ENCODE measurements around the gene OXNAD1.
A peak's percentile ranks its signal among the peaks of the same experiment; 100 is the strongest.

OXNAD1 gene

DNA sequence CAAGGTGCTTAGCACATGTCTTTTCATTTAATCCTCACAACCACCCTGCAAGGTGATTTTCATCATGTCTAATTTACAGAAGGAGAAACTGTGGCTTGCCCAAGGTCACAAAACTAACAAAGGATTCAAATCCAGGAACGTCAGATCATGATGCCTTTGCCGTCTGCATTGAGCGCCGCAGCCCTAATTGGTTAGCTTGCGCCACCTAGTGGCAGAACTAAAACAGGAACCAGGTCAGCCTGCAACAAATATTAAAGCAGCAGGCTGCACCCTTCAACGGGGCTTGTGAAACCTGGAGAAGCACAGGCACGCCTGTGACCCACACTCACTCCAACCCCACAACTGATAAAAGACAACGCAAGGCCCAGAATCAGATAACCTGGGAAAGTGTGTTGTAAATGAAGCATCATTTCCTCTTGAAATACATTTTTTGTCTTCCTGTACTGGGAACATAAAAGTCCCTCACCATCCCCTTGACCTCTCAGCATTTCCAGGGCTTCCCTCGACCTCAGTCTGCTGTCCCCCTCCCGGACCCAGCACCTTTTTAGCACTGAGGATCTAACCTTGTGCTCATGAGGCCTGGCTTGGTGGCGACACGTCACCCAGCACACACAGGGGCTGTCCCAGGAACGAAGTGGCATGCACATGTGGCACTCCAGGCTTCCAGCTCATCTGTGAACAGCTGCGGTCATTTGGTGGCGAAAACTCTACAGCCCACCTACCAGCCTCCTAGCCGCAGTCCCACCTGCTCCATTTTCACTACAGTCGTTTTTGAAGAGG lies 17.5 kb upstream of the OXNAD1 start:
- DNase-seq: peak; percentile 30 to 65 (median 46)

- no peak for DNase-seq
Observed at GRCh38 chr3:16248556-16248955, 16.5 kb upstream of the OXNAD1 start.

DNA sequence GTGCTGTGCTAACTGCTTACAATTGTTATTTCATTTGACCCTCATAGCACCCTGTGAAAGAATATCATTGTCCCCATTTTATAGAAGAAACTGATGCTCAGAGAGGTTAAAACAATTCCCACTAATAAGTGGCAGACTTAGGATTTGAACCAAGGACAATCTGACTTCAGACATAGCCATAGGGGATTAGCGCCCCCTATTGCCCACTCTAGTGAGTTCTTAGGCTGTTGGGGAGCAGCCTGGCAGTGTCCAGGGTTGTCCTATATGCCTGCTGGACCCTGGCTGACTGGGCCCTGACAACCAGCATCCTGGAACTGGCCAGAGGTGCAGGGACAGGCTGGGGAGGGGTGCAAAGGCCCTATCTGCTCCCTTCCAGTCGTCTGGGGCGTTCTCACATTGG lies 15.7 kb upstream of the OXNAD1 start:
- no peak for DNase-seq

- DNase-seq: no peak
Observed at GRCh38 chr3:16249886-16250285, 15.1 kb upstream of the OXNAD1 start.

DNA sequence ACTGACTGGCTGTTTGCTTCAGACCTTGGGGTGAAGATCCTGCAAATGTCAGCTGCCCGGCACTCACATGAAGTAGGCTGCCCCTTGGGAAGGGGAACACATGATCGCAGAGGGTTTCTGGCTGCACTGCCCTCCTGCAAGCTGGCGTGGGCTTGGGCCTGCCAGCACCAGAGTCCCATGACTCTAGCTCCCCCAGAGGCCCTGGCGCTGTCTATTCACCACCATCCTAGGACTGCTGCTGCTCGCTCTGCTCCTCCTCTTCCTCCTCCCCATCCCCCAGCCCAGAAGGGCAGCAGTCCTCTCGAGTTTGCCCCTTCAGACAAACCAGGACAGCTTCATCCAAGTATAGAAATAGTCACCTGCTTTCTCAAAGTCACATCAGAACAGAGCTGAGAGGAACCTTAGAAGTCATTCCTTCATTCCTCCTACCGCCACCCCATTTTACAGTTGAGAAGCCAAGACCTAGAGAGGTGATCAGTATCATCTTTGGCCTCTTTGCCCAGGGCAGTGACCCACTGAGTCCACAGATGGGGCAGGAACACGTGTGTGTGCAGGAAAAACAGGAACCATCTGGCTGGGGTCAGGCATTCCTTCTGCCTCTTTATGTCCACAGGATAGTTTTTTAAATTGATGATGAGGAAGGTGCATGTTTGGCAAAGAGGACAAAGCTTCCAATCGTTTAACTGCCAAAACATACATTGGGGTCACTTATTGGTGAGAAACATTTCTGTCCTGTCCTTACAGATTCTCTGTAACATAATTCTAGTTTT lies 13.5 kb upstream of the OXNAD1 start:
- no peak for DNase-seq

- DNase-seq: no peak
Observed at GRCh38 chr3:16252243-16252978, 12.6 kb upstream of the OXNAD1 start.

GRCh38 chr3:16252988-16253387 lies 12.0 kb upstream of the OXNAD1 start:
- DNase-seq: no peak

DNA sequence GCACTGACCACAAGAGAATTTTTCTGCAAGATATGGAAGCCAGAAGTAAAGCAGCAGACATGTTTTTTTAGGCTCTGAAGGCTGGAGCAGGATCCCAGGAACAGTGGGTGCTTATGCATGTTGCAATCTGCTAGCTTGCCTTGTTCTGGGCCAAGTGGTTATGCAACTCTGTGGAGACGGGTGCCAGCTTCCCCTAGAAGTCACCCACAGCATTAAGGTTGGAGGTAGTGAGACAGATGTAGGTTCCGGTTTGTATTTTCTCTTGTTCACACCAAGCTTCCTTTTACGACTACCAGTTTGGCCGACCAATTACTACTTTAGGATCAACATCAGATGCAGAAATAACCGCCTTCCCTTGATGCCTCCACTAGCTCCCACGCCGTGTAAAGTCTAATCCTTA lies 11.4 kb upstream of the OXNAD1 start:
- no peak for DNase-seq

- no peak for DNase-seq
Observed at GRCh38 chr3:16254916-16255315, 10.1 kb upstream of the OXNAD1 start.

DNA sequence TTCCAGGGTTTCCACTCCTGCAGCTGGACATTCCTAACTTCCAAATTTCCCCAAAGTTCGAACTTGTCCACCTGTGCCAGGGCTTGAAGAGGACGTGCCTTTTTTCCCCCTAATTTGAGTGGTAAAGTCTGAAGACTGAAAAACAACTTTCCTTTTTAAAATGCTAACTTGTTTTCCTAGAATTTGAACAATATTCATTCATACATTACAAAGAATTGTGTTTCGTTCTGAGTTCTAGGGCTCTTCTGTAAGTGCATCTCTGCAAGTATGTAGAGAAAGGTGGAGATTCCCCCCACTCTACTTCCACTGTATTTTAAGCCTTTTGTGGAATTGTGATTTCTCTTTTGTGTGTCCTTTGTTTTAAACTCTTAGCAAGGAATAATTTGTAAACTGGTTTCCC lies 9.7 kb upstream of the OXNAD1 start:
- no peak for DNase-seq

- DNase-seq: no peak
Observed at GRCh38 chr3:16255726-16256125, 9.3 kb upstream of the OXNAD1 start.

GRCh38 chr3:16257309-16257708 lies 7.7 kb upstream of the OXNAD1 start:
- no peak for DNase-seq

DNA sequence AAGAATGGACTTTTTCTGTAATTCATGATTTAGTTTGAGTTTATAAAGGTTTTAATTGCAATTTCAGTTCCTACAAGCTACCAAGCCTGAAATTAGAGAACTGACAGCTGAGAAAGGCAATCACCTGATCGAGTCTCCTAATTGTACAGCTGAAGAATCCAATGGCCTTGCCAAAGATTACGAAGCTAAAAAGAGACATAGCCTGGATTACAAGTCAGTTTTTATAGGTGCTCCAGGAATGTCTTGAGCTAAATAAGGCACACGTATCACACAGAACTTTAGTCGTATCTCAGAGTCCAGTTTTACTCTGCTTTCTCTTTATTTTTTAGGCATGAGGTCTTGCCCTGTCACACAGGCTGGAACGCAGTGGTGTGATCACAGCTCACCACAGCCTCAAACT lies 6.8 kb upstream of the OXNAD1 start:
- no peak for DNase-seq

DNA sequence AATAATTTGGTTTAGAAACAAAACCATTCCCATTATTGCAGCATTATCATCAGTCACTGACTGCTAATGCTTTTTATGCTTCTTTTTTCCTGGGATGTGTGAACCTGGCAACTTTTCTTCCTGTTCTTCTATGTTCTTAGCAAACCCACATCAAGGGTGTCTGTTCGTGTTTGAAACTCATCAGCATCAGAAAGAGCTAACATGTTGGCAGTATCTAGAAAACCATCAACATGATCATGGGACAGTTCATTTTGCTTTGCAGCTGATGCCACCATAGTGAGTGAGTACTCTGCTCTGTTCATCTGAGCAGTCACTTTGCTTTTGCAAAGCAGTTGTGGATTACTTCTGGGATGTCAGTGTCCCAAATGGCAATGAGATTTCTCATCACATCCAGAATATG lies 6.1 kb upstream of the OXNAD1 start:
- DNase-seq: no peak

DNA sequence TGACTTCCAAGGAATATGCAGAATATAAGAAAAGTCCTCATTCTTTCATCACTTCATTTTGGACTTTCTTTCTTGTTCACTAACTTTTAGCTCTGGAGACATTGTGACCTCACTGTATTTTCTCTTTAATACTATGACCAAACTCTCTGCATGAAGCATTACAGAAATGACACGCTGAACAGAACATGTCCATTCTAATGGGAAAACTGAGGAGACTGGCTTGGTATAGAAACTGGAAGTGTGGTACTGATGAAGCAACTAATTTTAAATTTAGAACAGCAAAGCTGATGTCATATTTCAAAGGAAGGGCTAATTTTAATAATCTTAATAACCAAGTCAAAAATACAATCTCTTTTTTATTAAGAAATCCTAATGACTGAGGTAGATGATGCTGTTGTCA lies 5.0 kb upstream of the OXNAD1 start:
- no peak for DNase-seq

DNA sequence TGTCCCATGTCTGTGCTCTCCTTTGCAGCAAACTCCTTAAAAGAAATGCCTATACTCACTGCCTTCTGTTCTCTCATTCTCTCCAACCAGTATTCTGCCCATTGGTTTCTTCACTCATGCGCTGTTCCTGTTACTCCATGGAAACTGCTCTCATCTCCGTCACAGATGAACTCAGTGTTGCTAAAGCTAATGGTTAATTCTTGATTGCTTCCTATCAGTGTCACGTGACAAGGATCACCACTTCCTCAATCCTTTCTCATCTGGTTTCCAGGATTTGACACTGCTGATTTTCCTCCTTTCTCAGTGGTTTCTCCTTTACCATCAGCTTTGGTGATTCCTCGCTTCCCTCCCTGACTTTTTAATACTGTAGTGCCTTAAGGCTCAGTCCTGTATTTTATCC lies 2.8 kb upstream of the OXNAD1 start:
- no peak for DNase-seq

DNA sequence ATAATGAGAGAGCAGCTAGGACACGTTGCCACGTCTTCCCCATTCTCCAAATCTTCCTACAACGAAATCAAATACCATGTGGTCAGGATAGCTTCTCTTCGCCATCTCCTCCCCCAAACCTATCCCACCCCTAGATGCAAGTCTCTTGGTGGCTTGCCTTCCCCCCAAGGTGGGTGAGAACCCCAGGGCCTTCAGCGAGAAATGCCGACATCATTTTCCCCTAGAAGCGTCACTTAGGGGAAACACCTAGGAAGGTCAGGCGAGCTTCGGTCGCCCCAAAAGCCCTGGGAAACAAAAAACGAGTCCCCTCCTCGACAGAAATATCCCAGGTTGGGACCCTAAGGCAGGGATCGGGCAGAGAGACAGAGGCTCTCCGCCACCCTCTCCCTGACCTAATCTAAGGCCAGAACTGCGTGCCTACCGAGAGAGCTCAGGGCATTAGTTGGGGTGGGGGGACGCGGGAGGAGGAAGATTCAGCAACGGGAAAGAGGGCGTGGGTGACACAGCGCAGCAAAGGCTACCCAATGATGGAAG lies 771 bp upstream of the OXNAD1 start:
- no peak for DNase-seq

DNA sequence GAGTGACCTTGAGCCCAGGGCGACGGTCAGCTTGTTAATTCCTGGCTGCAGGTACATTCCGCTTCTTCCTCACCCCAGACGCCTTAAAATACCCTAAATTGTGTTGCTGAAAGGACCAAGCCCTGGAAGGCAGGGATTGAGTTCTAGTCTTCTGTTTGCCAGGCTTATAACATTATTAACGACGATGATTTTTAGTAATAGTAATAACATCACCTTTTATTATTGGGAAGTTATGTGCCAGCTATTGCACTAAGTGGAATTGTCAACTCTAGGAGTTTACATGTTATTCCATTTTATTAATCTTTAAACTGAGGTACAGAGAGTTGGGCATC lies 409 bp downstream of the OXNAD1 start:
- no peak for DNase-seq

DNA sequence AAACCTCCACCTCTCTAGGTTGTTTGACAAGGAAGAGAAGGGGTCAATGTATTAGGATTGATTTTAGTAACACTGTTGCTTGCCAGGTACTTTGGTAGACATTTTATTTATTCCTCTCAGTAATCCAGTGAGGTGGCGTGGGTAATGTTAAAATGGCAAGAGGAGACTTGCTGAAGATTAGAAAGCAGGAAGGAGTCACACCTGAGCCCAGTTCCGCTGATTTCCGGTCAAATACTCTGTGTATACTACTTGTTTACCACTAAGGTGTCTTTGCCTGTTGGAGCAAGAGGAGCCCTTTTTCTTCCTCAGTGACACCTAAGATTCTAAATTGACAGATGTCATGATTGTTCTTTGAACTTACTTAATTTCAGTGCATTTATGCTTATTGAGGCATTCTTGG lies 1.7 kb downstream of the OXNAD1 start:
- no peak for DNase-seq

DNA sequence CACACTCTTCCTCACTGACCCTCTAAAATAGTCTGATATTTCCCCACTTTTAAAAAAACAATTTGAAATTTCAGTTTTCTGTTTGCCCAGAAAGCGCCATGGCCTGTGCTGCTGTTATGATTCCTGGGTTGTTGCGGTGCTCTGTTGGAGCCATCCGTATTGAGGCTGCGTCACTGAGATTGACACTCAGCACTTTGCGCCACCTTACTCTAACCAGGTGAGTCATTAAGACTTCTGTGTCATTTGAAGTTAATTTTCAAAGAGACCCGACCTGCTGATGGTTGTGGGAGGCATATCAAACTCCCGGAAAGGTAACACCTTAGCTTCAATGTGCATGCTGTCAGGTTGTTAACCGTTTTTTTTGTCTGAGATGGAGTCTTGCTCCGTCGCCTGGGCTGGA lies 5.8 kb downstream of the OXNAD1 start:
- no peak for DNase-seq

GRCh38 chr3:16272588-16272987 lies 7.6 kb downstream of the OXNAD1 start:
- no peak for DNase-seq

GRCh38 chr3:16273867-16274266 lies 8.9 kb downstream of the OXNAD1 start:
- no peak for DNase-seq

GRCh38 chr3:16277471-16277870 lies 12.5 kb downstream of the OXNAD1 start:
- DNase-seq: no peak

Data from activated naive CD4-positive, alpha-beta T cell (primary cell).